NCI-H526 (cell line): ENCODE data around the gene PDLIM7.
A peak's percentile ranks its signal among the peaks of the same experiment; 100 is the strongest.

Experiments used
- DNase-seq, 2 experiments: peaks; one replicate each; lab custom pipeline; 2025; lab: John Stamatoyannopoulos, UW

Gene PDLIM7

GRCh38 chr5:177507596-177508220 is 10.3 kb upstream of the PDLIM7 start:
- no peak for DNase-seq

- peak in 1 of 2 experiments; percentile 12 for DNase-seq
Measured at GRCh38 chr5:177507165-177507564, 9.8 kb upstream of the PDLIM7 start.

- DNase-seq = no peak
Measured at GRCh38 chr5:177505075-177505474, 7.7 kb upstream of the PDLIM7 start.

- no peak for DNase-seq
Measured at GRCh38 chr5:177504086-177505056, 7.0 kb upstream of the PDLIM7 start.

GRCh38 chr5:177503351-177504085 is 6.1 kb upstream of the PDLIM7 start:
- no peak for DNase-seq

- no peak for DNase-seq
Measured at GRCh38 chr5:177502886-177503285, 5.5 kb upstream of the PDLIM7 start.

- no peak for DNase-seq
Measured at GRCh38 chr5:177501874-177502678, 4.7 kb upstream of the PDLIM7 start.

- DNase-seq = peak; percentile 43 to 87
Measured at GRCh38 chr5:177500685-177501522, 3.5 kb upstream of the PDLIM7 start.

GRCh38 chr5:177499842-177500241 is 2.4 kb upstream of the PDLIM7 start:
- no peak for DNase-seq

GRCh38 chr5:177498013-177498787 is 796 bp upstream of the PDLIM7 start:
- DNase-seq = peak in 1 of 2 experiments; percentile 29

- peak; percentile 50 to 86 for DNase-seq
Measured at GRCh38 chr5:177496727-177497291, 595 bp downstream of the PDLIM7 start.

- peak in 1 of 2 experiments; percentile 26 for DNase-seq
Measured at GRCh38 chr5:177496070-177496726, 1.2 kb downstream of the PDLIM7 start.

- DNase-seq = no peak
Measured at GRCh38 chr5:177495243-177496060, 2.0 kb downstream of the PDLIM7 start.

GRCh38 chr5:177494346-177495195 is 2.8 kb downstream of the PDLIM7 start:
- DNase-seq = no peak

- DNase-seq = no peak
Measured at GRCh38 chr5:177493795-177494345, 3.5 kb downstream of the PDLIM7 start.

GRCh38 chr5:177492841-177493240 is 4.6 kb downstream of the PDLIM7 start:
- no peak for DNase-seq
